HepG2 (cell line): ENCODE data around the gene DYNC2H1. TPM values are rescaled to one million over a fixed set of nuclear protein-coding genes. Genes with fewer than 3 reads are reported as not detected.

Experiments used
- AHR ChIP-seq: IDR thresholded peaks from 2 replicates; pipeline ENCODE4 v1.6.1; 2018; ENCODE audit warnings: missing genetic modification reagents, missing compliant biosample characterization
- CBX2 ChIP-seq, 2 experiments: fragments of 200-600 bp in 1 of 2; sonication (generic); formaldehyde crosslinking in 1 of 2; IDR thresholded peaks; 2 replicates each; pipeline versions ENCODE4 v1.7.0 to v1.8.1; 2018 to 2022; ENCODE audit warnings: low read depth in 2 of 2, low read length in 1 of 2, mild to moderate bottlenecking in 1 of 2, missing genetic modification reagents in 1 of 2
- CREB1 ChIP-seq, 2 experiments: fragments of 450-650 bp in 1 of 2; IDR thresholded peaks; 2 replicates each; pipeline ENCODE4 v1.6.1; 2016 to 2017; ENCODE audit warnings: control low read depth in 1 of 2, mild to moderate bottlenecking in 1 of 2, missing compliant biosample characterization in 1 of 2, missing genetic modification characterization in 1 of 2
- ELF4 ChIP-seq: sonication (generic); formaldehyde crosslinking; IDR thresholded peaks from 2 replicates; pipeline ENCODE4 v1.5.0; 2020; ENCODE audit warnings: missing genetic modification reagents, mild to moderate bottlenecking, moderate library complexity, borderline replicate concordance
- HHEX ChIP-seq: IDR thresholded peaks from 2 replicates; pipeline ENCODE4 v1.6.1; 2016; ENCODE audit warnings: control low read depth
- KMT2A ChIP-seq: sonication (generic); formaldehyde crosslinking; IDR thresholded peaks from 2 replicates; pipeline ENCODE4 v1.4.0; 2020; ENCODE audit warnings: missing genetic modification reagents
- PRPF4 ChIP-seq: fragments of 200-400 bp; formaldehyde crosslinking; IDR thresholded peaks from 2 replicates; pipeline ENCODE4 v1.6.1; 2016; ENCODE audit warnings: low read length, low read depth; ENCODE audit not compliant: poor library complexity, severe bottlenecking
- RBM39 ChIP-seq: fragments of 200-400 bp; formaldehyde crosslinking; IDR thresholded peaks from one replicate; pipeline ENCODE4 v1.6.1; 2018; ENCODE audit warnings: antibody characterized with exemption, mild to moderate bottlenecking, low read depth, low read length; ENCODE audit not compliant: poor library complexity, severe bottlenecking
- SIX4 ChIP-seq: sonication (generic); formaldehyde crosslinking; IDR thresholded peaks from 2 replicates; pipeline ENCODE4 v1.4.0; 2020; ENCODE audit warnings: missing genetic modification reagents
- TBP ChIP-seq: sonication (generic); formaldehyde crosslinking; IDR thresholded peaks from 2 replicates; pipeline ENCODE4 v1.5.0; 2020; ENCODE audit warnings: missing genetic modification reagents
- ZBTB38 ChIP-seq: sonication (generic); formaldehyde crosslinking; IDR thresholded peaks from 2 replicates; pipeline ENCODE4 v1.5.1; 2020; ENCODE audit warnings: mild to moderate bottlenecking, missing genetic modification reagents
- ZNF292 ChIP-seq: sonication (generic); formaldehyde crosslinking; IDR thresholded peaks from 2 replicates; pipeline ENCODE4 v1.8.1; 2022; ENCODE audit warnings: mild to moderate bottlenecking, low read depth, missing genetic modification reagents, borderline replicate concordance
- ZNF441 ChIP-seq: sonication (generic); formaldehyde crosslinking; IDR thresholded peaks from 2 replicates; pipeline ENCODE4 v1.7.0; 2021; ENCODE audit warnings: missing genetic modification reagents, borderline replicate concordance
- ZNF605 ChIP-seq: sonication (generic); formaldehyde crosslinking; IDR thresholded peaks from 2 replicates; pipeline ENCODE4 v1.8.0; 2022; ENCODE audit warnings: mild to moderate bottlenecking, missing genetic modification reagents
- ZNF768 ChIP-seq: sonication (generic); formaldehyde crosslinking; IDR thresholded peaks from 2 replicates; pipeline ENCODE4 v1.4.0; 2020; ENCODE audit warnings: missing genetic modification reagents
- polyA plus RNA-seq, 8 experiments: library from polyadenylated mRNA; depleted of rRNA in 3 of 8; stranded (reverse) in 7 of 8; unstranded in 1 of 8; fragments of >200 nt; fragmentation: Illumina TruSeq in 4 of 8; extraction: Trizol in 4 of 8; gene quantifications; 2 replicates each; pipeline versions ENCODE4 v1.2.1 to v1.2.3, GENCODE V29; 2011 to 2016; ENCODE audit warnings: low read depth in 4 of 8, missing spikeins in 1 of 8, mixed read lengths in 1 of 8; ENCODE audit not compliant: insufficient read depth in 1 of 8
- total RNA-seq, 5 experiments: library from RNA; depleted of rRNA; stranded (reverse); fragments of >200 nt; fragmentation: Illumina TruSeq; extraction: Trizol; gene quantifications; 2 replicates each; pipeline ENCODE4 v1.2.3, GENCODE V29; 2016; ENCODE audit warnings: low read depth in 1 of 5
- TF ChIP-seq, protein P1 (sequence below): IDR thresholded peaks from 2 replicates; pipeline ENCODE4 v1.6.1; 2016
- TF ChIP-seq, protein P2 (sequence below): sonication (generic); formaldehyde crosslinking; conservative IDR thresholded peaks from 2 replicates; pipeline ENCODE4 v1.4.0; 2020; ENCODE audit warnings: missing genetic modification reagents
- TF ChIP-seq, protein P3 (sequence below), 2 experiments: sonication (generic) in 1 of 2; formaldehyde crosslinking in 1 of 2; IDR thresholded peaks; 2 replicates each; pipeline versions ENCODE4 v1.4.0 to v1.6.1; 2018 to 2020; ENCODE audit warnings: missing genetic modification reagents in 2 of 2, borderline replicate concordance in 1 of 2, low read depth in 1 of 2, mild to moderate bottlenecking in 1 of 2, missing biosample characterization in 1 of 2
- TF ChIP-seq, protein P4 (sequence below): sonication (generic); formaldehyde crosslinking; IDR thresholded peaks from 2 replicates; pipeline ENCODE4 v1.4.0; 2020; ENCODE audit warnings: missing genetic modification reagents
- TF ChIP-seq, protein P5 (sequence below): sonication (generic); formaldehyde crosslinking; IDR thresholded peaks from 2 replicates; pipeline ENCODE4 v1.5.0; 2020; ENCODE audit warnings: missing genetic modification reagents, mild to moderate bottlenecking, borderline replicate concordance
- TF ChIP-seq, protein P6 (sequence below): sonication (generic); formaldehyde crosslinking; IDR thresholded peaks from 2 replicates; pipeline ENCODE4 v1.8.0; 2022; ENCODE audit warnings: missing genetic modification reagents, mild to moderate bottlenecking, inconsistent platforms, borderline replicate concordance

Gene DYNC2H1
- total and polyA plus RNA-seq, 2 of the 13 experiments (the other 11 are each of a cell fraction or from before 2014, with no cell fraction given) = 0.49 to 0.66 TPM

DNA sequence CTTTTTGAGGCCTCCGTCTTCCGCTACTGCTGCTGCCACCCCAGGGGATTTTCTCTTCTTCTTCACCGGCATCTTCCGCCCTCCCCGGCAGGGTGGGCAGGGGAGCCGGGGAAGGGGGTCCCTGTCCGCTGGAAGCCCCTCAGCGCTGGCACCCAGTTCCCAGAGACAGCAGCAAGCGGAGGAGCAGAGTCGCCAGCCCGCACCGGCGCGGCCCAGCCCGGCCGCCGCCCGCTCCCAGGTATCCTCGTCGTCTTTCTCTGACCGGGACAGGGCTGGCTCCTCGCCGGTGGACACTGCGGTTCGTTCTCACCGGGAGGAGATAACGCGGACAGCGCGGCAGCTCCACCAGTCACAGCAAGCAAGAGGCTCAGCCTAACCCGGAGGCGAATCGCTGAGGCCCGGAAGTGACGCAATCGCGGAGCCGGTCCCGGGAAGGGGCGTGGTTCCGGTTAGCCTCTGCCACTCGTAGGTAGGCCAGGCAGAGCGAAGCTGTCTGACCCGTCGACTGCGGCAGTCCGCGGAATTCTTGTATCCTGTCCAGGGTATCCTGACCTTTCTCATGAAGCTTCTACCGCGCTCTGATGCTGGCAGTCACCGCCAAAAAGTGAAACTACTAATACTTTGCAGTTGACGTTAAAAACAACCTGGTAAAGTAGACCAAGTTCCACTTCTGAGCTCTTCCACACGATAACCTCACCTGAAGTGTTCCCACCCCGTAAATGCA lies 17.3 kb upstream of the DYNC2H1 start, which contains the start of gene DCUN1D5 (continued):
- TF ChIP-seq, protein P1, sequence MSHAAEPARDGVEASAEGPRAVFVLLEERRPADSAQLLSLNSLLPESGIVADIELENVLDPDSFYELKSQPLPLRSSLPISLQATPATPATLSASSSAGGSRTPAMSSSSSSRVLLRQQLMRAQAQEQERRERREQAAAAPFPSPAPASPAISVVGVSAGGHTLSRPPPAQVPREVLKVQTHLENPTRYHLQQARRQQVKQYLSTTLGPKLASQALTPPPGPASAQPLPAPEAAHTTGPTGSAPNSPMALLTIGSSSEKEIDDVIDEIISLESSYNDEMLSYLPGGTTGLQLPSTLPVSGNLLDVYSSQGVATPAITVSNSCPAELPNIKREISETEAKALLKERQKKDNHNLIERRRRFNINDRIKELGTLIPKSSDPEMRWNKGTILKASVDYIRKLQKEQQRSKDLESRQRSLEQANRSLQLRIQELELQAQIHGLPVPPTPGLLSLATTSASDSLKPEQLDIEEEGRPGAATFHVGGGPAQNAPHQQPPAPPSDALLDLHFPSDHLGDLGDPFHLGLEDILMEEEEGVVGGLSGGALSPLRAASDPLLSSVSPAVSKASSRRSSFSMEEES = peak; percentile 43; the same call in 1 of the 2 replicates
- peak; percentile 93 for TF ChIP-seq ZNF605
- peak; percentile 59 for TF ChIP-seq ZBTB38 (CRISPR knock-in tag)
- TF ChIP-seq, protein P2, sequence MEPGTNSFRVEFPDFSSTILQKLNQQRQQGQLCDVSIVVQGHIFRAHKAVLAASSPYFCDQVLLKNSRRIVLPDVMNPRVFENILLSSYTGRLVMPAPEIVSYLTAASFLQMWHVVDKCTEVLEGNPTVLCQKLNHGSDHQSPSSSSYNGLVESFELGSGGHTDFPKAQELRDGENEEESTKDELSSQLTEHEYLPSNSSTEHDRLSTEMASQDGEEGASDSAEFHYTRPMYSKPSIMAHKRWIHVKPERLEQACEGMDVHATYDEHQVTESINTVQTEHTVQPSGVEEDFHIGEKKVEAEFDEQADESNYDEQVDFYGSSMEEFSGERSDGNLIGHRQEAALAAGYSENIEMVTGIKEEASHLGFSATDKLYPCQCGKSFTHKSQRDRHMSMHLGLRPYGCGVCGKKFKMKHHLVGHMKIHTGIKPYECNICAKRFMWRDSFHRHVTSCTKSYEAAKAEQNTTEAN (CRISPR knock-in tag) = no peak
- peak; percentile 96 for TF ChIP-seq KMT2A (CRISPR knock-in tag)
- TF ChIP-seq HHEX (CRISPR knock-in tag) = no peak
- peak; percentile 94 for TF ChIP-seq ZNF292 (CRISPR knock-in tag)
- TF ChIP-seq, protein P3, sequence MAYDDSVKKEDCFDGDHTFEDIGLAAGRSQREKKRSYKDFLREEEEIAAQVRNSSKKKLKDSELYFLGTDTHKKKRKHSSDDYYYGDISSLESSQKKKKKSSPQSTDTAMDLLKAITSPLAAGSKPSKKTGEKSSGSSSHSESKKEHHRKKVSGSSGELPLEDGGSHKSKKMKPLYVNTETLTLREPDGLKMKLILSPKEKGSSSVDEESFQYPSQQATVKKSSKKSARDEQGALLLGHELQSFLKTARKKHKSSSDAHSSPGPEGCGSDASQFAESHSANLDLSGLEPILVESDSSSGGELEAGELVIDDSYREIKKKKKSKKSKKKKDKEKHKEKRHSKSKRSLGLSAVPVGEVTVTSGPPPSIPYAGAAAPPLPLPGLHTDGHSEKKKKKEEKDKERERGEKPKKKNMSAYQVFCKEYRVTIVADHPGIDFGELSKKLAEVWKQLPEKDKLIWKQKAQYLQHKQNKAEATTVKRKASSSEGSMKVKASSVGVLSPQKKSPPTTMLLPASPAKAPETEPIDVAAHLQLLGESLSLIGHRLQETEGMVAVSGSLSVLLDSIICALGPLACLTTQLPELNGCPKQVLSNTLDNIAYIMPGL (CRISPR knock-in tag; IDR thresholded peaks at IDR 0.05; ENCODE audit: borderline replicate concordance in 1 of 2, low read depth in 1 of 2) = peak; percentile 79 to 82; a peak in 3 of 4 replicates
- TF ChIP-seq CBX2 (IDR thresholded peaks at IDR 0.05; ENCODE audit: low read depth, low read length) = no peak
- no peak for TF ChIP-seq CBX2 (CRISPR knock-in tag; IDR thresholded peaks at IDR 0.05; ENCODE audit: low read depth)
- TF ChIP-seq, protein P4, sequence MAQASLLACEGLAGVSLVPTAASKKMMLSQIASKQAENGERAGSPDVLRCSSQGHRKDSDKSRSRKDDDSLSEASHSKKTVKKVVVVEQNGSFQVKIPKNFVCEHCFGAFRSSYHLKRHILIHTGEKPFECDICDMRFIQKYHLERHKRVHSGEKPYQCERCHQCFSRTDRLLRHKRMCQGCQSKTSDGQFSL (CRISPR knock-in tag) = 0 out of 2 replicates have a peak, but pooled peaks have one; percentile 29
- peak; percentile 24; the same call in 1 of the 2 replicates for TF ChIP-seq ZNF768 (CRISPR knock-in tag)
- TF ChIP-seq AHR (CRISPR knock-in tag) = peak; percentile 36; the same call in 1 of the 2 replicates
- TF ChIP-seq, protein P5, sequence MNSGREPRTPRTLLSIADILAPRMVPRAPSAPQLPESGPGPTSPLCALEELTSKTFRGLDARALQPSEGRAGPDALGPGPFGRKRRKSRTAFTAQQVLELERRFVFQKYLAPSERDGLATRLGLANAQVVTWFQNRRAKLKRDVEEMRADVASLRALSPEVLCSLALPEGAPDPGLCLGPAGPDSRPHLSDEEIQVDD (CRISPR knock-in tag) = no peak
- peak; percentile 92 for TF ChIP-seq CREB1 (IDR thresholded peaks at IDR 0.05)
- peak; percentile 96 for TF ChIP-seq CREB1 (CRISPR knock-in tag; IDR thresholded peaks at IDR 0.05)
- no peak for TF ChIP-seq PRPF4
- no peak for TF ChIP-seq TBP (CRISPR knock-in tag)
- peak; percentile 46 for TF ChIP-seq ZNF441
- TF ChIP-seq SIX4 (CRISPR knock-in tag) = no peak; the same call in 1 of the 2 replicates
- TF ChIP-seq, protein P6, sequence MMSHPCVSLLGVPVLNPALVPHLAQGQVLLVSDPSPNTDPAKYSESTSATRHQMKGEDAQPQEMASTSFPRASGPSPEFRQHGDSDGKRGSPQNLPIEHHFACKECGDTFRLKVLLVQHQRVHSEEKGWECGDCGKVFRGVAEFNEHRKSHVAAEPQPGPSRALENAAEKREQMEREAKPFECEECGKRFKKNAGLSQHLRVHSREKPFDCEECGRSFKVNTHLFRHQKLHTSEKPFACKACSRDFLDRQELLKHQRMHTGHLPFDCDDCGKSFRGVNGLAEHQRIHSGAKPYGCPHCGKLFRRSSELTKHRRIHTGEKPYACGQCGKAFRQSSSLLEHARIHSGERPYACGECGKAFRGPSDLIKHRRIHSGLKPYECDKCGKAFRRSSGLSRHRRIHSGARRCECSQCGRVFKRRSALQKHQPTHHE = 0 out of 2 replicates have a peak, but pooled peaks have one; percentile 31
- TF ChIP-seq RBM39 = peak; percentile 70
- no peak; the same call in 1 of the 2 replicates for TF ChIP-seq ELF4 (CRISPR knock-in tag)
